SH-SY5Y (cell line): ENCODE data around the gene TXLNA.

Source experiments
- GATA2 ChIP-seq: IDR thresholded peaks from 2 replicates; pipeline ENCODE4 v1.6.1; 2011; ENCODE audit warnings: mild to moderate bottlenecking, low read depth, low read length
- GATA3 ChIP-seq: IDR thresholded peaks from 2 replicates; pipeline ENCODE4 v1.6.1; 2011; ENCODE audit warnings: low read depth, mild to moderate bottlenecking, low read length, moderate library complexity

DNA sequence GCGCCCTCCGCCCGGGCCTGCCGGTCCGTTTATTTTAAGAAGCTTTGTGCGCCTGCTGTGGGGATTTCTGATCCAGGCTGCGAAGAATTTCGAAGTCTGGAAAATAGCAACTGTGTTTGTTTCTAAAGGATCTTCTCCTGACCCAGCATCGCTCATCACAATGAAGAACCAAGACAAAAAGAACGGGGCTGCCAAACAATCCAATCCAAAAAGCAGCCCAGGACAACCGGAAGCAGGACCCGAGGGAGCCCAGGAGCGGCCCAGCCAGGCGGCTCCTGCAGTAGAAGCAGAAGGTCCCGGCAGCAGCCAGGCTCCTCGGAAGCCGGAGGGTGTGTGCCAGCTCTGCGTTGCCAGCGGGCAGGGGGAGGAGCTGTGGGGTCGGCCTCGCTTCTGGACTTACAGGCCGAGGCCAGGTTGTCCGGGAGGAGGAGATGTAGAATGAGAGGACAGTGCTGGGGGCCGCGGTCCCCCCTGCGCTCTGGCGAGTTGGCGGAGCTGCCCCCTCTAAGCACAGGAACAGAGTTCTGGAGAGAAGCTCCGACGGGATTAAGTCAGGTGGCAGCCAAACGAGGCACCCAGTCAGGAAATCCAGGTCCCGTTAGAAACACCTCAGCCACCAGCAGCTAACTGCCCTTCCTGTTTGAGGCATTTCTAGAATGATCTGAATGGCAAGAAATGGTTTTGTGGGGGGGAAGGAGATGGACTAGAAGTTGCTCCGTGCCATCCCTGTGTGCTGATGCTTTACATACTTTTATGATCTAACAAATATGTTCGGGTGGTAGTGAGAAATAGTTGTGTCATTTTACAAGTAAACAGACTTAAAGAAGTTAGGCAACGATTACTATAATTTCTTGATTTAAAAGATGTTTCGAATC is 948 bp downstream of the TXLNA start:
- no peak for TF ChIP-seq GATA3
- no peak for TF ChIP-seq GATA2
